GM12801 (cell line): ENCODE results near the gene FOXK2.

Experiments
- CTCF ChIP-seq: IDR thresholded peaks from one replicate; pipeline ENCODE4 v1.5.1; 2011; ENCODE audit warnings: control low read depth; ENCODE audit not compliant: insufficient read length; ENCODE audit errors: extremely low read depth

FOXK2 gene

DNA sequence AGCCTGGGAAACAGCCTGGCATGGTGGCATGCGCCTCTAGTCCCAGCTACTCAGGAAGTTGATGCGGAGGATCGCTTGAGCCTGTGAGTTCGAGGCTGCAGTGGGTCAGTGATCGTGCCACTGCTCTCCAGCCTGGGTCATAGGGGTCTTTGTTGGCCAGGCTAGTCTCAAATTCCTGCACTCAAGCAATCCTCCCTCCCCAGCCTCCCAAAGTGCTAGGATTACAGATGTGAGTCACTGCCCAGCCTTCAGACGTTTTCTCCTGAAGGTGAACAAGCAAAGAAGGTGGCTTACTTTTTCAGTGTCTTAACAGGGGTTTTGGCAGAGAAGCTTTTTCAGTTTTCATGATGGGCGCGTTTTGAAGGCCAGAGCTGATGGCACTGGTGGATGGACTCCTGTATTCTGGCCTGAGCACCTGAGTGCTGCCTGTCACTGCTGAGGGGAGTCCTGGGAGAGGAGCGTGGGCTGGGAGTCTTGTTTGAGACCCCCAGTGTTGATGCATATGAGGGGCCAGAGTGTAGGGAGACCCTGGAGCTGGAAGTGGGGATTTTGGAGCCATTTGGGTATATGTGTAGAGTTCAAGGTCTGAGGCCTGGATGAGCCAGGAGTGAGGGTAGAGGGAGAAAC lies 41.4 kb downstream of the FOXK2 start:
- no peak for TF ChIP-seq CTCF

DNA sequence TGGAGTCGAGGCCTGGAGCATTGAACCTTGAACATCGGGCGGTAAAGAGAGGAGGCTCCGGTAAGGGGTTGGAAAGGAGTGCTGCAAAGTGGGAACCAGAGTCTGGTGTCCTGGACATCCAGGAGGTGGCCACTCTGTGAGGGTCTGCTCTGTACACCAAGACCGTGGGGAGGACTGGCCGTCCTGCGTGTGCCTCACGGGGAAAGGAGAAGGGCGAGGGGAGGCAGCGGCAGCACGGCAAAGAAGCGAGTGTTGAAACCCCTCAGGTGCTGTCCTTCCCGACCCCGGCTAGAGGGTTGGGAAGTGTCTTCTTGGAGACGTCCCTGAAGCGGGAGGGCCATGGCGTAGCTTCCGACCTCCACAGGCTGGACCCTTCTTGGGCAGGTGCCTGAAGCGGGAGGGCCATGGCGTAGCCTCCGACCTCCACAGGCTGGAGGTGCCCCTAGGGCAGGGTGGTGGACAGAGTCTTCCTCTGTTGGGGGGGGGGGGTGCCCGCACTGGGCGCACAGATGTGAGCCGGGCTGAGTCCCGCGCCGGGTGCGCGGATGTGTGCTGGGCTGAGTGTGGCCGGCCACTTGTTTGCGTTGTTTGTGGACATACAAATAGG lies 42.0 kb downstream of the FOXK2 start:
- no peak for TF ChIP-seq CTCF

DNA sequence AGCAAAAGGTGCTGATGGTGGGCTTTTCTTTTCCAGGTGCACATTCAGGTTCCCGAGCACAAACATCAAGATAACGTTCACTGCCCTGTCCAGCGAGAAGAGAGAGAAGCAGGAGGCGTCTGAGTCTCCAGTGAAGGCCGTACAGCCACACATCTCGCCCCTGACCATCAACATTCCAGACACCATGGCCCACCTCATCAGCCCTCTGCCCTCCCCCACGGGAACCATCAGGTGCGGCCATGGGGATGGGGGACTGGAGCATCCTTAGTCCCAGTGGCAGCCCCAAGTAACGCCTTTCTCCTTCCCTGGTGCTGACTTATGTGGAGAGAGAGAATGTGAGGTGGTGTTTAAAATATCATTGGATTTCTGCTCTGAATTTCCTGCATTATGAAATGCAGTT lies 43.8 kb downstream of the FOXK2 start:
- TF ChIP-seq CTCF = no peak

DNA sequence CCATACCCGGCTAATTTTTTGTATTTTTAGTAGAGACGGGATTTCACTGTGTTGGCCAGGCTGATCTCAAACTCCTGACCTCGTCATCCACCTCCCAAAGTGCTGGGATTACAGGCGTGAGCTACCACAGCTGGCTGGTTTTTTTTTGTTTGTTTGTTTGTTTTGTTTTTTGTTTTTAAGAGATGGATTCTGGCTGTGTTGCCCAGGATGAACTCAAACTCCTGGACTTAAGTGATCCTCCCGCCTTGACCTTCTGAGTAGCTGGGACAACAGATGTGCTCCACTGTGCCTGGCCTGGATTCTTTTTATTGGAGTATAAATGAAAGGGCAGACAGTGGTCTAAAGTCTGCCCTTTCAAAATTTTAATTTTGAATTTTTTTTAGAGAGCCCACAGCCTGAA lies 44.7 kb downstream of the FOXK2 start:
- no peak for TF ChIP-seq CTCF

DNA sequence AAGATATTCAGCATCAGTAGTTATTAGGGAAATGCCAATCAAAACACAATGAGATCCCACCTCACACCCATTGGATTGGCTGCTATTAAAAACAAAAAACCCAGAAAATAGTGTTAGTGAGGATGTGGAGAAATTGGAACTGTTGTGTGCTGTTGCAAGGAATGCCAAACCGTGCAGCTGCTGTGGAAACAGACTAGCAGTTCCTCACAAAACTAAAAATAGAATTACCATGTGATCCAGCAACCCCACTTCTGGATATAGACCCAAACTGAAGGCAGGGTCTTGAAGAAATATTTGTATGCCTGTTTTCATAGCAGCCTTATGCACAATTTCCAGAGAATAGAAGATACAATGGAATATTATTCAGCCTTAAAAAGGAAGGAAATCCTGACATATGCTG lies 46.0 kb downstream of the FOXK2 start:
- no peak for TF ChIP-seq CTCF

GRCh38 chr17:82566129-82566960 lies 46.8 kb downstream of the FOXK2 start:
- no peak for TF ChIP-seq CTCF

- TF ChIP-seq CTCF = no peak
Observed at GRCh38 chr17:82567286-82567685, 47.8 kb downstream of the FOXK2 start.
